RWPE2 (cell line): ENCODE measurements around the gene LRBA.

Source experiments
- ATAC-seq: fragments of 200-7000 bp; cut with Tn5 transposase; 3 replicates; pipeline ENCODE4 v1.9.1; 2021; ENCODE audit warnings: low read depth
- DNase-seq: peaks from one replicate; pipeline ENCODE4 v3.0.0-alpha.2; 2020; ENCODE audit warnings: low spot score
- H3K27ac ChIP-seq: fragments of 450-650 bp; 2 replicates; pipeline ENCODE4 v1.5.1; 2017; ENCODE audit warnings: mild to moderate bottlenecking; ENCODE audit not compliant: poor library complexity, severe bottlenecking
- H3K27me3 ChIP-seq: fragments of 250-450 bp; sonication (Bioruptor Pico); 2 replicates; pipeline ENCODE4 v1.5.1; 2021; ENCODE audit warnings: mild to moderate bottlenecking, moderate library complexity; ENCODE audit not compliant: insufficient read depth, poor library complexity, severe bottlenecking
- H3K36me3 ChIP-seq: fragments of 250-450 bp; sonication (Bioruptor Pico); 2 replicates; pipeline ENCODE4 v1.5.1; 2020; ENCODE audit warnings: low read depth, mild to moderate bottlenecking, moderate library complexity
- H3K4me1 ChIP-seq: fragments of 250-450 bp; sonication (Bioruptor Pico); 2 replicates; pipeline ENCODE4 v1.5.1; 2021; ENCODE audit warnings: mild to moderate bottlenecking, moderate library complexity; ENCODE audit not compliant: insufficient read depth, poor library complexity, severe bottlenecking
- H3K4me3 ChIP-seq: fragments of 250-450 bp; sonication (Bioruptor Pico); 2 replicates; pipeline ENCODE4 v1.5.1; 2021; ENCODE audit warnings: mild to moderate bottlenecking, moderate library complexity; ENCODE audit not compliant: severe bottlenecking
- H3K9me3 ChIP-seq: fragments of 250-450 bp; sonication (Bioruptor Pico); 2 replicates; pipeline ENCODE4 v1.5.1; 2021; ENCODE audit warnings: mild to moderate bottlenecking, moderate library complexity; ENCODE audit not compliant: severe bottlenecking
- TF ChIP-seq, protein P1 (sequence below): fragments of 450-650 bp; IDR thresholded peaks from one replicate; pipeline ENCODE4 v1.5.1; 2017; ENCODE audit warnings: mild to moderate bottlenecking, moderate library complexity; ENCODE audit not compliant: poor library complexity, severe bottlenecking

The LRBA gene

DNA sequence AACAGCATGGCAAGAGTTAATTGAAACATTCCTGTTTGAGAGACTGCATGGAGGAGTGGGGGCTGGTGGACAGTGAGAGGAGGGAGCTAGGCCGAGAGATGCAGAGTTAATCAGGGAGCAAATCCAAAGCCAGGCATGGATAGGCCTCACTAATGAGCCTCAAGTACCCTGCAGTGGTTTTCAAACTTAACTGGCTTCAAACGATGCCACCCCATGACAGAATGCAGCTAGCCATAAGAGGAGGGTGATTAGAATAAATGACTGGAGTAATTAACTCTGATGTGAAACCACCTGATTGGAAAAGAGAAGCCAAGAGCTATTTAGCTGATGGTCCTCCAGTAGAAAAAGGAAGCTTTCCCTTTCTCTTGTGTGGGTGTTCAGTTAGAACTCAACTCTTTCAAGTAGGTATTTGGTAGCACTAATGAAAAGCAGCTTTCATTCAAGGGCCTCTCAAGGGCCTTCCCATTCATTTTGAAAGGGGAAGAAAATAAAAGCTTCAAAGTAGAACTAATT, 648.5 kb downstream of the LRBA start:
- Histone ChIP-seq H3K4me1 (no peaks in the 10 kb centered on the region), H3K36me3 (no peaks in the 10 kb centered on the region), H3K27me3 (no peaks in the 10 kb centered on the region), H3K27ac (no peak overlapping the region), H3K4me3 (no peak overlapping the region), H3K9me3 (no peaks in the 10 kb centered on the region)
- DNase-seq = no peak
- TF ChIP-seq, protein P1, sequence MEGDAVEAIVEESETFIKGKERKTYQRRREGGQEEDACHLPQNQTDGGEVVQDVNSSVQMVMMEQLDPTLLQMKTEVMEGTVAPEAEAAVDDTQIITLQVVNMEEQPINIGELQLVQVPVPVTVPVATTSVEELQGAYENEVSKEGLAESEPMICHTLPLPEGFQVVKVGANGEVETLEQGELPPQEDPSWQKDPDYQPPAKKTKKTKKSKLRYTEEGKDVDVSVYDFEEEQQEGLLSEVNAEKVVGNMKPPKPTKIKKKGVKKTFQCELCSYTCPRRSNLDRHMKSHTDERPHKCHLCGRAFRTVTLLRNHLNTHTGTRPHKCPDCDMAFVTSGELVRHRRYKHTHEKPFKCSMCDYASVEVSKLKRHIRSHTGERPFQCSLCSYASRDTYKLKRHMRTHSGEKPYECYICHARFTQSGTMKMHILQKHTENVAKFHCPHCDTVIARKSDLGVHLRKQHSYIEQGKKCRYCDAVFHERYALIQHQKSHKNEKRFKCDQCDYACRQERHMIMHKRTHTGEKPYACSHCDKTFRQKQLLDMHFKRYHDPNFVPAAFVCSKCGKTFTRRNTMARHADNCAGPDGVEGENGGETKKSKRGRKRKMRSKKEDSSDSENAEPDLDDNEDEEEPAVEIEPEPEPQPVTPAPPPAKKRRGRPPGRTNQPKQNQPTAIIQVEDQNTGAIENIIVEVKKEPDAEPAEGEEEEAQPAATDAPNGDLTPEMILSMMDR = no peak
- no peak for ATAC-seq

DNA sequence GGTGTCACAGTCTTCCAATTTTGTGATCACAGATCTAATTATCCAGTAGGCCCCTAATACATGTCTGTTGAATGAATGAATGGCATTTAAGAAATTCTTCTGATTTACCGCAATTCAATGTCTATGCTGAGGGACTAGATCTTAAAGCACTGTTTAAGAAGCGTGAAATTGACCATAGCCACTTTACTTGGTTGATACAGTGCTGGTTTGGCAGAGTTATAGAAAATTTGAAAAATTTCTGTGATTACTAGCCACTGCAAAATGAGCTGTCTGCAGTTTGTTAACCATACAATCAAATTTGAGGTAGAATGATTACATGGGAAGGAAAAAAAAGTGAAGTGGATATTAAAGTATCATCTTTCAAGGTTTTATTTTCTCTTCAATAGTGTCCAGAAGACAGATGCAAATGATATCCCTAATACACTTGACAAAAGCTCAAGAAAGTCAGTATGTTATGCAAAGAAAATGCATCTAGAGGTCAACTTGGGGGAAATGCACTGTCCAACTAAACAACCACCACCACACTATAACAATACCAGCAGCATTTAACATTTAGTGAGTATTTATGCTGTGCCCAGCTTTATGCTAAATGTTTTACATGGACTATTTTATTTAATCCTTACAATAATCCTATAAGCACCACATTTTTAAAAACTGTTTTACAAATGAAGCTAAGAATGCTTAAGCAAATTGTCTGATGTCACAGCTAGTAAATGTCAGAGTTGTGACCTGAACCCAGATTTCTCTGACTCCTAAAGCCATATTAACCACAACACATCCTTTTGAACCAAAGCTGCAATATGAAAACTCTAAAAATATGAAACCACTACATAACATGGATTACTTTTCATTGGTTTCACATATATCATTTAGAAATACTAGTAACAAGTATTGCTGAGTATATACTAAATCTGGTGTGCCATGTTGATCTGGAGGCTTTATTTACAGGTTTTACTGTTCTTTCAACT, 651.1 kb downstream of the LRBA start:
- no peak for ATAC-seq
- no peaks in the 10 kb centered on the region for H3K9me3 ChIP-seq
- DNase-seq = no peak

GRCh38 chr4:150358691-150359090, 656.4 kb downstream of the LRBA start:
- TF ChIP-seq, protein P1 = no peak
- H3K27ac ChIP-seq = no peak overlapping the region

More for the DNA sequence above, 651.1 kb downstream of the LRBA start:
- H3K4me3 ChIP-seq = no peak overlapping the region
- no peaks in the 10 kb centered on the region for H3K4me1 ChIP-seq
- H3K27ac ChIP-seq = no peak overlapping the region
- no peaks in the 10 kb centered on the region for H3K27me3 ChIP-seq
- no peaks in the 10 kb centered on the region for H3K36me3 ChIP-seq
- TF ChIP-seq, protein P1 = no peak

GRCh38 chr4:150357829-150358228, 657.3 kb downstream of the LRBA start:
- H3K9me3 ChIP-seq = no peaks in the 10 kb centered on the region
- no peaks in the 10 kb centered on the region for H3K4me1 ChIP-seq
- no peaks in the 10 kb centered on the region for H3K27me3 ChIP-seq
- ATAC-seq = no peak
- TF ChIP-seq, protein P1 = no peak
- H3K4me3 ChIP-seq = no peak overlapping the region
- H3K27ac ChIP-seq = no peak overlapping the region
- H3K36me3 ChIP-seq = no peaks in the 10 kb centered on the region
- DNase-seq = no peak

More at GRCh38 chr4:150358691-150359090, 656.4 kb downstream of the LRBA start:
- Histone ChIP-seq H3K4me1 (no peaks in the 10 kb centered on the region), H3K27me3 (no peaks in the 10 kb centered on the region), H3K4me3 (no peak overlapping the region), H3K9me3 (no peaks in the 10 kb centered on the region), H3K36me3 (no peaks in the 10 kb centered on the region)
- DNase-seq (no peak), ATAC-seq (no peak)
